ENCODE measurements around the gene MCC. TPM values are rescaled to one million over a fixed set of nuclear protein-coding genes. Genes with fewer than 3 reads are reported as not detected.

Gene MCC
- total RNA-seq, 4 donors from 2014 or later, result 5.1 to 22.3 (median 13.0) TPM

- no peaks in the 10 kb centered on the region for H3K9me3 ChIP-seq
- WGBS, 2 donors, result 61 to 66% methylated on average over 4 of the region's 4 CpGs
- no peak for DNase-seq
Measured at GRCh38 chr5:113125371-113125770, 362.9 kb downstream of the MCC start.

DNA sequence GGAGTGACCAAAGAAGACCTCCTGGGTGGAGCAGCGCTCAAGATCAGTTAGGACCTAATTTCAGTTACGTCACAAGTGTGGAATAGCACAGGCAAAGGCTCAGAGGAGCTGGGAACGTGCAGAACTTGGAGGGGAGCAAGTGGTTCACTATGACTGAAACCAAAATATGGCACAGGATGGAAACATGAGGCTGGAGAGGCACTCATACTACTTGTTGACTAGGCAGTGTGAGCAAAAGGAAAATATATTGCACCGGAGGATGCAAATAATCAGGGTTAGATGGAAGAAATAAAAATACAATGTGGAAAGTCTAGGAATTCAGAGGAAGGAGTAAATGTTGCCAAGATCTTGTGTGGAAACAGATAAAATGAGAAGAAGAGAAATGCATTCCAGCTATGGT lies 363.3 kb downstream of the MCC start:
- intact Hi-C loops (cut with DNase I), result no loop called here
- Histone ChIP-seq H3K36me3 (no peaks in the 10 kb centered on the region), H3K4me1 (no peaks in the 10 kb centered on the region), H3K4me3 (replicated peaks in 1 of 3) (no peak overlapping the region), H3K9me3 (no peaks in the 10 kb centered on the region), H3K27ac (no peak overlapping the region), H3K27me3 (no peaks in the 10 kb centered on the region)
- 88 to 90% methylated on average over 4 of the region's 4 CpGs for WGBS, 2 donors
- no peak for DNase-seq
- TF ChIP-seq, protein P1, sequence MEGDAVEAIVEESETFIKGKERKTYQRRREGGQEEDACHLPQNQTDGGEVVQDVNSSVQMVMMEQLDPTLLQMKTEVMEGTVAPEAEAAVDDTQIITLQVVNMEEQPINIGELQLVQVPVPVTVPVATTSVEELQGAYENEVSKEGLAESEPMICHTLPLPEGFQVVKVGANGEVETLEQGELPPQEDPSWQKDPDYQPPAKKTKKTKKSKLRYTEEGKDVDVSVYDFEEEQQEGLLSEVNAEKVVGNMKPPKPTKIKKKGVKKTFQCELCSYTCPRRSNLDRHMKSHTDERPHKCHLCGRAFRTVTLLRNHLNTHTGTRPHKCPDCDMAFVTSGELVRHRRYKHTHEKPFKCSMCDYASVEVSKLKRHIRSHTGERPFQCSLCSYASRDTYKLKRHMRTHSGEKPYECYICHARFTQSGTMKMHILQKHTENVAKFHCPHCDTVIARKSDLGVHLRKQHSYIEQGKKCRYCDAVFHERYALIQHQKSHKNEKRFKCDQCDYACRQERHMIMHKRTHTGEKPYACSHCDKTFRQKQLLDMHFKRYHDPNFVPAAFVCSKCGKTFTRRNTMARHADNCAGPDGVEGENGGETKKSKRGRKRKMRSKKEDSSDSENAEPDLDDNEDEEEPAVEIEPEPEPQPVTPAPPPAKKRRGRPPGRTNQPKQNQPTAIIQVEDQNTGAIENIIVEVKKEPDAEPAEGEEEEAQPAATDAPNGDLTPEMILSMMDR (IDR thresholded peaks at IDR 0.05), result no peak
- no peak for TF ChIP-seq POLR2A (IDR thresholded peaks at IDR 0.05)

More at GRCh38 chr5:113125371-113125770, 362.9 kb downstream of the MCC start:
- intact Hi-C loops (cut with DNase I), result no loop called here
- TF ChIP-seq, protein P1 (IDR thresholded peaks at IDR 0.05), result no peak
- TF ChIP-seq POLR2A (IDR thresholded peaks at IDR 0.05), result no peak
- no peaks in the 10 kb centered on the region for H3K4me1 ChIP-seq
- no peaks in the 10 kb centered on the region for H3K36me3 ChIP-seq
- H3K4me3 ChIP-seq (replicated peaks in 1 of 3), result no peak overlapping the region
- H3K27ac ChIP-seq, result no peak overlapping the region
- H3K27me3 ChIP-seq, result no peaks in the 10 kb centered on the region

- no peak for DNase-seq
- Histone ChIP-seq H3K27ac (no peak overlapping the region), H3K4me3 (replicated peaks in 1 of 3) (no peak overlapping the region), H3K9me3 (no peaks in the 10 kb centered on the region), H3K4me1 (peaks cover 0 to 1% of the 10 kb centered on the region in 2 donors), H3K27me3 (no peaks in the 10 kb centered on the region), H3K36me3 (no peaks in the 10 kb centered on the region)
- no peak for TF ChIP-seq POLR2A (IDR thresholded peaks at IDR 0.05)
- TF ChIP-seq, protein P1 (IDR thresholded peaks at IDR 0.05), result no peak
- intact Hi-C loops (cut with DNase I), result no loop called here
- WGBS, 2 donors, result 81 to 82% methylated on average over 3 of the region's 3 CpGs
Measured at GRCh38 chr5:113124265-113124664, 364.0 kb downstream of the MCC start.

GRCh38 chr5:113123618-113124017 lies 364.6 kb downstream of the MCC start:
- H3K4me1 ChIP-seq, result peaks cover 0 to 8% of the 10 kb centered on the region in 2 donors
- intact Hi-C loops (cut with DNase I), result no loop called here
- H3K9me3 ChIP-seq, result no peaks in the 10 kb centered on the region
- no peak for TF ChIP-seq POLR2A (IDR thresholded peaks at IDR 0.05)
- TF ChIP-seq, protein P1 (IDR thresholded peaks at IDR 0.05), result no peak
- no peak overlapping the region for H3K27ac ChIP-seq
- H3K27me3 ChIP-seq, result no peaks in the 10 kb centered on the region
- H3K36me3 ChIP-seq, result no peaks in the 10 kb centered on the region
- DNase-seq, result no peak
- 89 to 92% methylated on average over 4 of the region's 4 CpGs for WGBS, 2 donors
- no peak overlapping the region for H3K4me3 ChIP-seq (replicated peaks in 1 of 3)

DNA sequence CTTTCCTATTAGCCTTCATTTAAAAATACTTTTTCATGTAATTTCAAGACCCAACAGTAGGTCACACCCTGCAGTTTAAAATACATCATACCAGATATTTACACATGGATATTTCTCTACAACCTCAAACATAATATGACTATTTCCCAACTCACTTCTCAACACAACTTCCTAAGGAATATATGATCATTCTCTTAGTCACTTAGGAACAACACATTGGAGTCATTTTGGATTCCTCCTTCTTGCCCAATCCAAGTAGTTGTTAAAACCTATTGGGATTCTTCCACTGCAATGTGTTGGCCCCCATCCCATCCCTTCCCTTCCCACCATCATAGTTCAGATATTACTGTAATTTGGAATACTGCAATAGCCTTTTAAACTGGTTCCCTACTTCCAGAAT lies 366.2 kb downstream of the MCC start:
- TF ChIP-seq, protein P1 (IDR thresholded peaks at IDR 0.05), result no peak
- no peak for TF ChIP-seq POLR2A (IDR thresholded peaks at IDR 0.05)
- intact Hi-C loops (cut with DNase I), result no loop called here
- Histone ChIP-seq H3K4me1 (peaks cover 3 to 13% of the 10 kb centered on the region in 2 donors), H3K36me3 (no peaks in the 10 kb centered on the region), H3K27me3 (no peaks in the 10 kb centered on the region), H3K4me3 (replicated peaks in 1 of 3) (no peak overlapping the region), H3K27ac (no peak overlapping the region), H3K9me3 (no peaks in the 10 kb centered on the region)
- no peak for DNase-seq

All from thyroid gland (tissue), 4 donors.